HG02943 (cell line): ENCODE measurements around the gene NUP210.

Experiments
- ATAC-seq: cut with Tn5 transposase; IDR thresholded peaks from one replicate; pipeline ENCODE4 v1.9.1; 2021; ENCODE audit warnings: mild to moderate bottlenecking, low read depth, moderate library complexity; ENCODE audit not compliant: unreplicated experiment

NUP210 gene

DNA sequence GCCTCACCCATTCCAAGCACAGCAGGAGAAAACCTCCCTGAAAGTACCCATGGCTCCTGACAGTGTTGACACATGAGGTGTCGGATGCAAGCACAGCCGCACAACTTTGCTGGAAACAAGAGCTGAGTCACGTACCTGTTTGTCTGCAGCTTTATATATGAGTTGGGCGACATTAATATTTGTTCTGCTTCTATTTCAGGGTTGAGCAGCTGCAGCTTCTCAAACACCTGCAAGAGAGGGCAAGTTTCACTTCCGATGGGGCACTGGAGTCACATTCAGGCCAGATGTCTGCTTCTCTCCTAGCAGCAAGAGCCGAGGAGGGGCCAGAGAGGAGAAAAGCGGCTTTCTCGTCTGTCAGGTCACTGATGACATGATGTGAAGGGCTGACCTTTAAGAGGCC lies 88.0 kb downstream of the NUP210 start:
- peak; percentile 93 for ATAC-seq

GRCh38 chr3:13329746-13330145 lies 90.4 kb downstream of the NUP210 start:
- no peak for ATAC-seq

- no peak for ATAC-seq
These were observed 94.2 kb downstream of the NUP210 start for GRCh38 chr3:13325892-13326443.

GRCh38 chr3:13324835-13325501 lies 95.2 kb downstream of the NUP210 start:
- no peak for ATAC-seq

- no peak for ATAC-seq
These were observed 96.3 kb downstream of the NUP210 start for GRCh38 chr3:13323822-13324221.

DNA sequence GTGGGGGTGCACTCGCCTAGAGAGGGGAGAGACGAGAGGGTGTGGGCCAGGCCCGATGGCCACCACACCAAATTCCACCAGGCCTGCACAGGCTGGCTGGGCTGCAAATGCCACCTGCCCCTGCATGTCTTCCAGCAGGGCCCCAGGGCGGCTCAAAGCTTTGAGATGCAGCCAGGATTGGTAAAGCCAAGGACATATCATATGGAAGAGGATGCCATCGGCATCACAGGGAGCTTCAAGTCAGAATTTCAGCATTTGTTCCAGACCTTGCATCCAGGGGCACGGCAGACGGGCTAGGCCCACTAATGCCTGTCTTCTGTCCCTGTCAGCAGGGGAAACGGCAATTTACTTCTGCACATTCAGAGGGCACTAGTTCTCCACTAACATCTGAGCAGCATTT lies 97.8 kb downstream of the NUP210 start:
- ATAC-seq = no peak

GRCh38 chr3:13319564-13320220 lies 100.4 kb downstream of the NUP210 start:
- ATAC-seq = no peak

DNA sequence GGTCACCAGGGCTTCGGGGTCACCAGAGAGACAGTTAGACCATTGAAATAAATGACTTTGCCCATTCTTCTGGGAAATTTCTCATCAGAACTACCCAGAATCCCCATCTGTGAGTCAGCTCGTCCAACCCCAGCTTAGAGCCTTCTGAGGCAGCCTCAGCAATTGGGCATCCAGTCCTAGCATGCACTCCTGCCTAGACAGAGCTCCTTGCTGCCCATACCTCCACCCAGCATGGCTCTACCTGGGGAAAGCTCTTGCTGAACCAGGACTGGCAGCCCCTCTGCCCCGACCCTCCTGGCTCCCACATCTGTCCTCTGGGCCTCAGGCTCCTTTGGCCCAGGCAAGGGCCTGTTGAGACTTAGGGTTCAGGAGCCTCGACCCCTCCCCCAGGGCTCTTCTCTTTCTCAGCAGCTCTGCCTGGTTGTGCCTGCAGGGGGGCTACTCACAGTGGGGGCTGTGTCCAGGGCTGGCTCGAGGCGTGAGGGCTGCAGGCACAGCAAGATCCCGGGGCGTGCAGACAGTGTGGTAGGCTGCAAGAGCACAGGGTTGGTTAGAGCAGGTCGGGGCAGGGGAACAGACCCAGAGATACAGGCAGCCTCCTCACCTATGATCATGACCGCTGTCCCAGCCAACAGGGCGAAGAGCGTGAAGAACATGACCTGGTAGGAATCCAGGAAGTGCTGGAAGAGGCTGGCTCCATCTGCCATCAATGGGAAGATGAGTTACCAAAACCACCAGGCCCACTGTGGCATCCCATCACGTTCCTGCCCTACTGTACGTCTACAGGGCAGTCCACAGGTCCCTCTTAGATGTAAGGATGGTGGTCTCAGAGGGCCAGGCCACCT lies 101.3 kb downstream of the NUP210 start:
- ATAC-seq = no peak

DNA sequence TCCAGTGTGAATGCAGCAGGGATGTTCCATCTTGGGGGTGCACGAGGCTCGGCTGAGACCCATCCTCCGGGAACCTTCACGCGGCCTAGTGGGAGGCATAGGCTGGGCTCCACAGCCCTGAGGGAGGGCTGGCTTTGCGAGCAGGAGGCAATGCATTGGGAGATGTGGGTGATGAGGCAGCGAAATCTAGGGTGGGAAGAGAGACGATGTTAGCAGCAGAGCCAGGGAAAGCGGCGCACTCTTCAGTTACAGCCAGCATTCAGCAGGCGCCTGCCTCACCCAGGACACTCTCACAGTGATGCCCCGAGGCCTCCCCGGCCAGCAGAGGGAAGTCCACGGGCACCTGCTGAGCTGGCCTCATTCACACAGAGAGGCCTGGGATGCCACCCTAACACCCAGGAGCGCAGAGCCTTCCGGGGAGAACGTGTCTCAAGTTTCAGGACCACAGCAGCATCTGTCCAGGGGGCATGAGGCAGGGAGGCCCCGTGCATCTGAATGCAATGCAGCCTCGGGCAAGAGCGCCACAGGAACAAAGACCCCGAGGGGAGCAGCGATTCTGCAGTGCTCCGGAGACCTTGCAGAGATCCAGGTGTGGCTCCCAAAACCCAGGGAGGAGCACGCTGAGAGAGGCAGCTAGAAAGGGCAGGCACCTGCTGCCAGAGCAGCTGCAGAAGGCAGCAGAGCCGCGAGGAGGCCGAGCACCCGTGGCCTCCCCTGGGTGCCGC lies 102.4 kb downstream of the NUP210 start:
- no peak for ATAC-seq

- no peak for ATAC-seq
These were observed 103.5 kb downstream of the NUP210 start for GRCh38 chr3:13316603-13317002.

GRCh38 chr3:13314877-13315276 lies 105.2 kb downstream of the NUP210 start:
- no peak for ATAC-seq

DNA sequence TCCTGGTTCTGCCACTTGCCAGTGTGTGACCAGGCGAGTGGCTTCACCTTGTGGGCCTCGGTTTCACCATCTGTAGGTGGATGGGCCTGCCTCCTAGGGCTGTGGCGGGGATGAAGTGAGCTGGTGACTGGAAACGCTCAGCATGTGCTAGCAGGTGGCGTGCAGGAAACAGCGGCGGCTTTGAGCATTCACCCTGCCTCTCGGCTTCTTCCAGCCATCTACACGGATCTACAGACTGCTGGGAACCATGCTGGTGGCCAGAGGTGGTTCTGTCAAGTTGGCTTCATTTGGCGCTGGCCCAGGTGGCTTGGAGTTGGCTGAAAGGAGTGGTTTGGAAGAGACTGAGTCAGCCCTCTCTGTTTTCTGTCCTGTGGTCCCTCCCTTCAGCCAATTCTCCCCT lies 106.3 kb downstream of the NUP210 start:
- ATAC-seq = no peak

DNA sequence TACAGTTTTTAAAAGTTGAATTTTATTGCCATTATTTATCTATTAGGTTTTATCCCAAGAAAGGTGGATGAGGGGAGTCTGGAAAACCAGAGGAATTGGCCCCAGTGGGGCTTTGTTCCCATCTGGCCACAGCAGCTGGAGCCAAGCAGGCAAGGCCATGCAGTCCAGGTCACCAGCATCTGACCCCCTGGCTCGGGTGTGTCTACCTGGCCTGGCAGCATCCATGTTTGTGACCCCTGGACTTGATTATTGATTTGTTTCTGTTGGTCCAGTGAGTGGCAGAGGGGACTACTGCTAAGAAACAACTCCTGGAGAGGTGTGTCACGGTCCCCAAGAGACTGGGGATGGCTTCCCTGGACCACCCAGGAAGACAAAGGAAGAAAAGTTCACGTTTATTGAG lies 111.1 kb downstream of the NUP210 start:
- no peak for ATAC-seq

- no peak for ATAC-seq
These were observed 111.7 kb downstream of the NUP210 start for GRCh38 chr3:13308380-13308801.

- no peak for ATAC-seq
These were observed 113.1 kb downstream of the NUP210 start for GRCh38 chr3:13307041-13307440.

DNA sequence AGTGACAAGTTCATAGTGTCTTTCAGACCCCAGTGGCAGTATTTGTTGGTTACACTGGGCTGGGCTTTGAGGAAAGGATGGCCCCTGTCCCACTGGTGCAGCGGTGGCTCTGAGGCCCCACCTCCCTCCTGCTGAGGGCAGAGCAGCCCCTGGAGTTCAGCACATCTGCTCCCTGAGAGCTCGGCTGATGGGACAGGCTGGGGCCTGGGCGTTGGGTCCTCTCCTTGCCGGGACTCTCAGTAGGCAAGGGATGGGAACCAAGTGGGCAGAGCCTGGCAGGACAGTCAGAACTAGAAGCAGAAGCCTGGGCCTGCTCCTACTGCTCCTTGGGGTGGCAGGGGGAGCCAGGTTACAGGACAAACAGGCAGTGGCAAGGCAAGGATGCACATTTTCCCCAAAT lies 114.5 kb downstream of the NUP210 start:
- ATAC-seq = no peak

- ATAC-seq = no peak
These were observed 116.7 kb downstream of the NUP210 start for GRCh38 chr3:13303410-13303809.

GRCh38 chr3:13301286-13301987 lies 118.7 kb downstream of the NUP210 start:
- no peak for ATAC-seq

DNA sequence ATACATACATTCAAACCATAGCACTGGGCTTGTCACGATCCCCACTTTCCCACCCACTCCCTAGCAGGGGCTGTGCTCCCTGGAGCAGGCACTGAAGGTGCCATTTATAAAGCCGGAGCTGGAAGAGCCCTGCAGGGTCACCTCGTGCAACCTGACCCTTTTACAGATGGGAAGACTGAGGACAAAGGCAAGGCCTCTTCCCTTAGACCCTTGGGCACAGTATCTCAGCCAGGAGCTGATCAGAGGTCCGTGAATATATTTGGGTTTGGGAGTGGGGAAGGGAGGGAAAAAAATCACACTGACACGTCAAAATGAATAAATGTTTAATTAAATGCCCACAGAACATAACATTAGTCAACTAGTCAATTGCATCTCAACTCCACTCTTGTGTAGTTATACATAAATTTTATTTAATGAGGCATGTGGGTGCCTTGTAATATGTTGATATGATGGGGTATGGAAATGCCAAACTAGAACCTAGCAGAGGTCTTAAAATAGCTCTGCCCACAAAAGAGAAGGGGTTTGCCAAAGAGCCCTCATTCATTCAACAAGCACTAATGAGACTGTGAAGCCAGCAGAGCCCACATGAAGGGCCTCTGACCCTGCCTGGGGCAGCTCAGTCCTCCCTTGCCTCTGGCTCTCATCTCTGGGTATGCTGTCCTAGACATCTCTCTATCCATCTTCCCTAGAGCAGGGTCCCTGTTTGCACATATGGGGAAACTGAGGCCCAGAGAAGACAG lies 119.4 kb downstream of the NUP210 start:
- ATAC-seq = no peak
